Stomach (tissue), 4 donors: ENCODE measurements around the gene ANGPTL8.

Experiments used
- POLR2A ChIP-seq, 4 donors: fragments of 450-650 bp; IDR thresholded peaks; one replicate each; pipeline ENCODE4 v1.6.1; 2016; ENCODE audit warnings: antibody characterized with exemption in 4 of 4, control low read depth in 2 of 4, mild to moderate bottlenecking in 1 of 4, moderate library complexity in 1 of 4
- TF ChIP-seq, protein P1 (sequence below), 7 experiments: fragments of 450-650 bp in 4 of 7; fragments of 200-600 bp in 3 of 7; sonication (generic) in 3 of 7; IDR thresholded peaks; one replicate each; pipeline ENCODE4 v1.5.1; 2016 to 2019; ENCODE audit warnings: antibody characterized with exemption in 7 of 7, control low read depth in 2 of 7, mild to moderate bottlenecking in 1 of 7

DNA sequence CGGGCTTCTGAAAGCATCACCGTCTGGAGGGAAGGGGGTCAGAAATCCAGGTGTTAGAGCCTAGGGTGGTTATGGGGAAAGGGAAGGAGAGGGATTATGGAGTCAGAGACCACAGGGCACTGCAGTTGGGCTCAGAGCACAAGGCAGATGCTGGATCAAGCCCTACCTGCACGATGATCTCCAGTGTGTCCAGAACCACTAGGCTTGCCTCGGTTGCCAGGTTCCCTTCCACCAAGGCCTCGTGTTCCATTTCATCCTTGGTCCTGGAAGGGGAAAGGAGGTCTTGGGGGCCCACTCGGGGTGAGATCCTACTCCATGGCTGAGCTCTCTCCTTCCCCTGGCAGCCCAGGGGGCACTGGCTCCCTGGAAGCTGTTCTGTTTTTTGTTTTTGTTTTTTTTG, 25.0 kb upstream of the ANGPTL8 start:
- TF ChIP-seq POLR2A (IDR thresholded peaks at IDR 0.05), result no peak
- TF ChIP-seq, protein P1, sequence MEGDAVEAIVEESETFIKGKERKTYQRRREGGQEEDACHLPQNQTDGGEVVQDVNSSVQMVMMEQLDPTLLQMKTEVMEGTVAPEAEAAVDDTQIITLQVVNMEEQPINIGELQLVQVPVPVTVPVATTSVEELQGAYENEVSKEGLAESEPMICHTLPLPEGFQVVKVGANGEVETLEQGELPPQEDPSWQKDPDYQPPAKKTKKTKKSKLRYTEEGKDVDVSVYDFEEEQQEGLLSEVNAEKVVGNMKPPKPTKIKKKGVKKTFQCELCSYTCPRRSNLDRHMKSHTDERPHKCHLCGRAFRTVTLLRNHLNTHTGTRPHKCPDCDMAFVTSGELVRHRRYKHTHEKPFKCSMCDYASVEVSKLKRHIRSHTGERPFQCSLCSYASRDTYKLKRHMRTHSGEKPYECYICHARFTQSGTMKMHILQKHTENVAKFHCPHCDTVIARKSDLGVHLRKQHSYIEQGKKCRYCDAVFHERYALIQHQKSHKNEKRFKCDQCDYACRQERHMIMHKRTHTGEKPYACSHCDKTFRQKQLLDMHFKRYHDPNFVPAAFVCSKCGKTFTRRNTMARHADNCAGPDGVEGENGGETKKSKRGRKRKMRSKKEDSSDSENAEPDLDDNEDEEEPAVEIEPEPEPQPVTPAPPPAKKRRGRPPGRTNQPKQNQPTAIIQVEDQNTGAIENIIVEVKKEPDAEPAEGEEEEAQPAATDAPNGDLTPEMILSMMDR (IDR thresholded peaks at IDR 0.05), result no peak
